ENCODE results near the gene DENND5B.

DENND5B gene

GRCh38 chr12:31370531-31371255 lies 220.2 kb downstream of the DENND5B start:
- no peak for TF ChIP-seq REST (IDR thresholded peaks at IDR 0.05; ENCODE audit: insufficient read depth in 1 of 2, low read depth in 2 of 2, low read length in 2 of 2)
- TF ChIP-seq TAF1 (IDR thresholded peaks at IDR 0.05; ENCODE audit: borderline replicate concordance, insufficient read depth, low read length), result no peak
- TF ChIP-seq FOXP2 (optimal IDR thresholded peaks at IDR 0.05; ENCODE audit: borderline replicate concordance, extremely low read depth, extremely low read length, insufficient read depth), result no peak
- no peak for TF ChIP-seq SIN3A (IDR thresholded peaks at IDR 0.05; ENCODE audit: borderline replicate concordance, insufficient read depth, low read length)

DNA sequence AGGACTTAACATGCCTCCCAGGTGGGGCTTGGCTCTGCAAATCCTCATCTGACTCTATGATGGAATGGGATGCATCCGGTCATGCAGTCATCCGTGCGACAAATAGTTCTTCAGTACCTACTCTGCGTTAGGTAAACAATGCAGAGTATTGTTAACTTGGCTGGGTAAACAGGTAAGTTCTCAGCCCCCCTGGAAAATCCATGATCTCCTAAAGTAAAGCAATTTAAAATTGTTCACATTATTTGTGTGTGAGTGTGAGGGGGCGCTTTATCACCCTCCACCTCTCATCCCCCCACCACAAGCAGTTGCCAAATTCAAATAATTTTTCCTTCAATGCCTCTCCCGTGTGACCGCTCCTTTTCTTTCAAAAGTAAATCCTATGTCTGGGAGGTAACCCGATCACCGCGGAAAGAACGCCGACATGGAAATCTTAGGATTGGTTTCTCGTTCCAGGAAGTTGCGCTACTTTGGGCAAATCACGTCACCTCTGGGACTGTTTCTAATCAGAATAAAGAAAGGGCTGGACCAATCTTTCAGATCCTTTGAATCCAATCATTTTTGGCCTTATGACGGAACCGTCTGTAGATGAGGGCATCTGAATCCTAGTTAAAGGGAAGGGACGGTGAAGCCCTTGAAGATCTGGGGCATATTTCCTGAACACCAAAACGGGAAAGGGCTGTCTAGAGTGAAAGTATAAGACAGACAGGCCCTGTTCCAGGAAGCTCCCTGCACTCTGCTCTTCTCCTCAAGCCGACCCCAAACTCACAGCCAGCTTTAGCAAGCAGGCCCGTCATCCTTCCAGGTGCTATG lies 221.0 kb downstream of the DENND5B start:
- 0 out of 2 replicates have a peak, but pooled peaks have one; percentile 40 for TF ChIP-seq TAF1 (IDR thresholded peaks at IDR 0.05; ENCODE audit: borderline replicate concordance, insufficient read depth, low read length)
- no peak for TF ChIP-seq FOXP2 (optimal IDR thresholded peaks at IDR 0.05; ENCODE audit: borderline replicate concordance, extremely low read depth, extremely low read length, insufficient read depth)
- TF ChIP-seq POLR2AphosphoS5 (IDR thresholded peaks at IDR 0.05; ENCODE audit: low read depth, low read length), result peak; percentile 16; the same call in 1 of the 2 replicates

GRCh38 chr12:31368666-31369361 lies 222.1 kb downstream of the DENND5B start:
- TF ChIP-seq POLR2AphosphoS5 (IDR thresholded peaks at IDR 0.05; ENCODE audit: low read depth, low read length), result no peak
- TF ChIP-seq SIN3A (IDR thresholded peaks at IDR 0.05; ENCODE audit: borderline replicate concordance, insufficient read depth, low read length), result no peak
- no peak for TF ChIP-seq TAF1 (IDR thresholded peaks at IDR 0.05; ENCODE audit: borderline replicate concordance, insufficient read depth, low read length)
- no peak for TF ChIP-seq REST (IDR thresholded peaks at IDR 0.05; ENCODE audit: insufficient read depth in 1 of 2, low read depth in 2 of 2, low read length in 2 of 2)
- no peak for TF ChIP-seq FOXP2 (optimal IDR thresholded peaks at IDR 0.05; ENCODE audit: borderline replicate concordance, extremely low read depth, extremely low read length, insufficient read depth)

GRCh38 chr12:31366104-31366621 lies 224.8 kb downstream of the DENND5B start:
- TF ChIP-seq POLR2AphosphoS5 (IDR thresholded peaks at IDR 0.05; ENCODE audit: low read depth, low read length), result no peak
- no peak for TF ChIP-seq FOXP2 (optimal IDR thresholded peaks at IDR 0.05; ENCODE audit: borderline replicate concordance, extremely low read depth, extremely low read length, insufficient read depth)
- TF ChIP-seq SIN3A (IDR thresholded peaks at IDR 0.05; ENCODE audit: borderline replicate concordance, insufficient read depth, low read length), result no peak
- no peak for TF ChIP-seq TAF1 (IDR thresholded peaks at IDR 0.05; ENCODE audit: borderline replicate concordance, insufficient read depth, low read length)
- no peak for TF ChIP-seq REST (IDR thresholded peaks at IDR 0.05; ENCODE audit: insufficient read depth in 1 of 2, low read depth in 2 of 2, low read length in 2 of 2)

DNA sequence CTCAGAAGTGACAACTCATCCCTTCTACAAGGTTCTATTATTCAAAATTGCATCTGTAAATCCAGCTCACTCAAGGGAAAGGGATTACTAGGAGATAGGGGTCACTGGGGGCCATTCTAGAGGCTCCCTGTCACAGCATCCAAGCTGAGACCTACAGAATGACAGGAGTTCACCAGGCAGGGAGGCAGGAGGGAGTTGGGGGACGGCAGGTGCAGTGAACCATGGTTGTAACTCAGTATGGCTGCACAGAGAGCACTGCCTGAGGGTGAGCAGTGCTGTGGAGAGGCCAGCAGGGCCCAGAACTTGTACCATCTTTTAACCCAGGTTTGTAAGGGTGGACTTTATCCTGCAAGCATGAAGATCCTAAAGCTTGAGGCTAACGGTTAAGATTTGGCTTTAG lies 227.1 kb downstream of the DENND5B start:
- TF ChIP-seq SIN3A (IDR thresholded peaks at IDR 0.05; ENCODE audit: borderline replicate concordance, insufficient read depth, low read length), result no peak
- no peak for TF ChIP-seq POLR2AphosphoS5 (IDR thresholded peaks at IDR 0.05; ENCODE audit: low read depth, low read length)
- TF ChIP-seq REST (IDR thresholded peaks at IDR 0.05; ENCODE audit: insufficient read depth in 1 of 2, low read depth in 2 of 2, low read length in 2 of 2), result no peak
- TF ChIP-seq TAF1 (IDR thresholded peaks at IDR 0.05; ENCODE audit: borderline replicate concordance, insufficient read depth, low read length), result no peak
- no peak for TF ChIP-seq FOXP2 (optimal IDR thresholded peaks at IDR 0.05; ENCODE audit: borderline replicate concordance, extremely low read depth, extremely low read length, insufficient read depth)

All from PFSK-1 (cell line).